Measurements from ENCODE around the gene SRSF12. TPM values are rescaled to one million over a fixed set of nuclear protein-coding genes. Genes with fewer than 3 reads are reported as not detected.

The SRSF12 gene
- total RNA-seq, 2 donors from 2014 or later = 1.0 to 5.7 TPM

GRCh38 chr6:89154131-89154530 lies 36.3 kb upstream of the SRSF12 start:
- no peak overlapping the region for H3K4me3 ChIP-seq
- H3K27ac ChIP-seq = no peak overlapping the region
- no peak for DNase-seq (ENCODE audit: low spot score)
- no peak for TF ChIP-seq POLR2AphosphoS5 (IDR thresholded peaks at IDR 0.05)
- TF ChIP-seq POLR2A (IDR thresholded peaks at IDR 0.05) = no peak
- TF ChIP-seq, protein P1, sequence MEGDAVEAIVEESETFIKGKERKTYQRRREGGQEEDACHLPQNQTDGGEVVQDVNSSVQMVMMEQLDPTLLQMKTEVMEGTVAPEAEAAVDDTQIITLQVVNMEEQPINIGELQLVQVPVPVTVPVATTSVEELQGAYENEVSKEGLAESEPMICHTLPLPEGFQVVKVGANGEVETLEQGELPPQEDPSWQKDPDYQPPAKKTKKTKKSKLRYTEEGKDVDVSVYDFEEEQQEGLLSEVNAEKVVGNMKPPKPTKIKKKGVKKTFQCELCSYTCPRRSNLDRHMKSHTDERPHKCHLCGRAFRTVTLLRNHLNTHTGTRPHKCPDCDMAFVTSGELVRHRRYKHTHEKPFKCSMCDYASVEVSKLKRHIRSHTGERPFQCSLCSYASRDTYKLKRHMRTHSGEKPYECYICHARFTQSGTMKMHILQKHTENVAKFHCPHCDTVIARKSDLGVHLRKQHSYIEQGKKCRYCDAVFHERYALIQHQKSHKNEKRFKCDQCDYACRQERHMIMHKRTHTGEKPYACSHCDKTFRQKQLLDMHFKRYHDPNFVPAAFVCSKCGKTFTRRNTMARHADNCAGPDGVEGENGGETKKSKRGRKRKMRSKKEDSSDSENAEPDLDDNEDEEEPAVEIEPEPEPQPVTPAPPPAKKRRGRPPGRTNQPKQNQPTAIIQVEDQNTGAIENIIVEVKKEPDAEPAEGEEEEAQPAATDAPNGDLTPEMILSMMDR (IDR thresholded peaks at IDR 0.05) = no peak
- H3K27me3 ChIP-seq (replicated peaks; ENCODE audit: insufficient read depth) = no peaks in the 10 kb centered on the region
- no peaks in the 10 kb centered on the region for H3K9me3 ChIP-seq
- intact Hi-C loops (cut with DNase I) = no loop called here
- H3K36me3 ChIP-seq = no peaks in the 10 kb centered on the region
- H3K4me1 ChIP-seq (replicated peaks) = peaks cover 2% of the 10 kb centered on the region
- WGBS = 89% methylated on average over 1 of the region's 1 CpG

- Histone ChIP-seq H3K27me3 (replicated peaks; ENCODE audit: insufficient read depth) (no peaks in the 10 kb centered on the region), H3K4me1 (replicated peaks) (peaks cover 5% of the 10 kb centered on the region), H3K4me3 (peak overlapping the region; percentile 78 to 87), H3K27ac (peak overlapping the region; percentile 94 to 97), H3K36me3 (no peaks in the 10 kb centered on the region), H3K9me3 (no peaks in the 10 kb centered on the region)
- intact Hi-C loops (cut with DNase I) = loop anchor here (5.0 kb wide), 1 partner anchor 66 kb away; the partner anchor contains the start of gene PNRC1
- TF ChIP-seq POLR2AphosphoS5 (IDR thresholded peaks at IDR 0.05) = peak; percentile 25
- TF ChIP-seq POLR2A (IDR thresholded peaks at IDR 0.05) = no peak
- TF ChIP-seq, protein P1 (IDR thresholded peaks at IDR 0.05) = no peak
- DNase-seq (ENCODE audit: low spot score) = no peak
- 61% methylated on average over 17 of the region's 17 CpGs for WGBS
Measured at GRCh38 chr6:89148016-89148750, 30.3 kb upstream of the SRSF12 start.

GRCh38 chr6:89146718-89147700 lies 29.1 kb upstream of the SRSF12 start:
- DNase-seq (ENCODE audit: low spot score) = peak; percentile 38
- H3K9me3 ChIP-seq = no peaks in the 10 kb centered on the region
- WGBS = 20% methylated on average over 26 of the region's 26 CpGs
- TF ChIP-seq POLR2A (IDR thresholded peaks at IDR 0.05) (no peak), POLR2AphosphoS5 (IDR thresholded peaks at IDR 0.05) (peak; percentile 17)
- TF ChIP-seq, protein P1 (IDR thresholded peaks at IDR 0.05) = no peak
- H3K27ac ChIP-seq = peak overlapping the region; percentile 94 to 97
- H3K27me3 ChIP-seq (replicated peaks; ENCODE audit: insufficient read depth) = no peaks in the 10 kb centered on the region
- intact Hi-C loops (cut with DNase I) = loop anchor here (2.0 to 5.0 kb wide), 2 partner anchors 65 to 206 kb away; partner anchors contain the start of genes PNRC1 and UBE2J1
- peak overlapping the region; percentile 78 to 87 for H3K4me3 ChIP-seq
- peaks cover 5% of the 10 kb centered on the region for H3K4me1 ChIP-seq (replicated peaks)
- H3K36me3 ChIP-seq = no peaks in the 10 kb centered on the region

DNA sequence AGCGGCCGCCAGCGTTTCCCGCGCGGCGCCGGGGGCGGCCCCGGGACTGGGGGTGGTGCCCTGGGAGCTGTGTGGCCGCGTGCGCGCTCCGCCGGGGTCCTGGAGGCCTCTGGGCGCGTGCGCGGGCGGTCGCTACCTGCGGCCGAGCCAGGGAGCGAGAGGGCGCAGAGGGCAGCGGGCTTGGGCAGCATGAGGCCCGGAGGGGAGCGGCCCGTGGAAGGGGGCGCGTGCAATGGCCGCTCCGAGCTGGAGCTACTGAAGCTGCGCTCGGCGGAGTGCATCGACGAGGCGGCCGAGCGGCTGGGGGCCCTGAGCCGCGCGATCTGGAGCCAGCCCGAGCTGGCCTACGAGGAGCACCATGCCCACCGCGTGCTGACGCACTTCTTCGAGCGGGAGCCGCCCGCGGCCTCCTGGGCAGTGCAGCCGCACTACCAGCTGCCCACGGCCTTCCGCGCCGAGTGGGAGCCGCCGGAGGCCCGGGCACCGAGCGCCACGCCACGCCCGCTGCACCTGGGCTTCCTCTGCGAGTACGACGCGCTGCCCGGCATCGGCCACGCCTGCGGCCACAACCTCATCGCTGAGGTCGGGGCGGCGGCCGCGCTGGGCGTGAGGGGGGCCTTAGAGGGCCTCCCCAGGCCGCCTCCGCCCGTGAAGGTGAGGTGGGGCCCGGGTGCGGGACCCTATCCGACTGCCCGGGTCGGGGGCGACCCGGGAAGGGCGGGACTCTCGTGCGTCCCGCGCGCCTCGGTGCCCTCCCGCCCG lies 28.3 kb upstream of the SRSF12 start, which contains the start of gene PM20D2:
Gene PM20D2, plus strand, starts transcription at position 100 of the 762 bp plus-strand sequence. Its CDS starts 90 bp downstream, at position 190.
- Histone ChIP-seq H3K36me3 (no peaks in the 10 kb centered on the region), H3K27me3 (replicated peaks; ENCODE audit: insufficient read depth) (no peaks in the 10 kb centered on the region), H3K4me1 (replicated peaks) (peaks cover 5% of the 10 kb centered on the region), H3K9me3 (no peaks in the 10 kb centered on the region), H3K4me3 (peak within 1 kb of the TSS; percentile 78 to 87), H3K27ac (peak within 1 kb of the TSS; percentile 94 to 97)
- TF ChIP-seq, protein P1 (IDR thresholded peaks at IDR 0.05) = no peak
- TF ChIP-seq POLR2A (IDR thresholded peaks at IDR 0.05) = peak; percentile 68
- no peak for TF ChIP-seq POLR2AphosphoS5 (IDR thresholded peaks at IDR 0.05)
- intact Hi-C loops (cut with DNase I) = loop anchor here (2.0 to 5.0 kb wide), 2 partner anchors 64 to 207 kb away; partner anchors contain the start of genes PNRC1 and UBE2J1
- 0% methylated on average over 37 of the region's 102 CpGs for WGBS
- peak; percentile 60 for DNase-seq (ENCODE audit: low spot score)

Data from prostate gland (tissue), 2 donors.